Measurements from ENCODE around the gene MAN2C1.
A peak's percentile ranks its signal among the peaks of the same experiment; 100 is the strongest.
"Not testable (repeated sequence)": the region's sequence is repeated elsewhere in the genome, so short reads cannot be mapped to it uniquely, and the experiment has no call there.

The MAN2C1 gene

DNA sequence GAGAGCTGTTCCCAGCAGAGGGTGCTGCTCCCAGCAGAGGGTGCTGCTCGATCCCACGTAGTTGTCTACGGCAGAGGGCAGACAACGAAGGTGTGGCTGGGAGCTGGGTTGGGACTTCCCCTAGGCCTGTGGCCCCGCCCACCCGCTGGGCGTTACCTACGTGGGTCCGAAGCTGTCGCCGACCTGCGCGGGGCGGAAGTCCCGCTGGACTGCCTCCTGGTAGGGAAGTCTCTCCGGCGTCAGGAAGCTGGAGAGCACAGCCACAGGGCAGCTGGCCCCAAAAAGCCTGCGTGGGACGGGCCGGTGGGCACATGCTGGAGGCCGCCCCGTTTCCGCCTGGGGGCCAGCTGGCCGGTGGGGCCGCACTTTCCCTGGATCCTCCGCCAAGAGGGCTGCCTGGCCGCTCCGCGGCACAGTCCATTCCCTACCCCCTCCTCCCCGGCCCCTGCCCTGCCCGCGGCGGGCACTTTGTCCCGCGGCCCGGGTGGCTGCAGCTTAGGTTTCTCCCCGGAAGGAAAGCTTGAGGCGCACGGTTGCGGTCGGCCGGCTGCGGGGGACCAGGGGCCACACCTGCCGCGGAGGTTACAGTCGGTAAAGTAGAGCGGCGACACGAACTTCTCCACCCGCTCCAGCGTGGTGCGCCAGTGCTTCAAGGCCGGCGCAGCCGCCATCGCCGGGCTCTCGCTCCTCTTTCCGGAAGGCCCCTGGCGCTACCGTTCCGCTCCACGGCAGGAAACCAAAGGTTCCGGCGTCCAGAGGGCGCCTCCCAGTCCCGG is at the start of gene MAN2C1:
TSS of gene MAN2C1 (minus strand) at position 695 of the 776 bp plus-strand sequence. CDS start at position 671, 24 bp downstream.
- peak; percentile 98 for FAIRE-seq
- DNase-seq (ENCODE audit: low spot score) = peak; percentile 98

DNA sequence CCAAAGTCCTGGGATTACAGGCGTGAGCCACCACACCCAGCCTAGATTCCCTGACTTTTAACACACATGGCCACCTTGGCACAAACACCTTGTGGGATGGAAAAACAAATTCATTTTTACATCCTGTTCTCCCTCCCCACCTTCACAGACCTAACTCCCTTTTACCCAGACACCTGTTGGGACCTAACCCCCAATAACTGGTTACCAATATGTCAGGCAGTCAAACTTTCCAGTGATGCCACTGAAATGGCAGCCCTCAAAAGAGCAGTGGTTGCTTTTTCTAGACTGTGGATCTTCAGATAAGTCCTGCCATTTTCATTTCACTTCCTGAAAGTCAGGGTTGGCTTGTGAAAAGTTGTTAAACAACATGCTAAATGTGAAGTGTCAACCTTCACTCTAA is 48.2 kb upstream of the MAN2C1 start:
- FAIRE-seq = no peak
- no peak for DNase-seq (ENCODE audit: low spot score)

DNA sequence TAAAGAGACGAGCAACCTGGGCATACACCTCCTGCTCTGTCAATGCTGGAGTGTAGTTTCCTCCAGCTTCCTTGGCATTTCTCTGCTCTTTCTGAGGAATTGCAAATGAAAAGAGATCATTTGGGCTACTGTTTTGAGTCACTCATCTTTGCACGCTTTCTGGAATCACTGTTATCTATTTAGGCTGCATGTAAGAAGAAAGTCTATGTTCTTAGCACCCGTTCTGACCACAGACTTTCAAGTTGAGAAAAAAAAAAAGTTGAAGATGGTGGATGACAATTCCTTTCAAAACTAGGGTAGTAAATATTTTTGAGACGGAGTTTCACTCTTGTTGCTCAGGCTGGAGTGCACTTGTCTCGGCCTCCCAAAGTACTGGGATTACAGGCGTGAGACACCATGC is 41.8 kb upstream of the MAN2C1 start:
- DNase-seq (ENCODE audit: low spot score) (no peak), FAIRE-seq (no peak)

- no peak for DNase-seq (ENCODE audit: low spot score)
- FAIRE-seq = no peak
Measured at GRCh38 chr15:75407083-75407482, 38.7 kb upstream of the MAN2C1 start.

DNA sequence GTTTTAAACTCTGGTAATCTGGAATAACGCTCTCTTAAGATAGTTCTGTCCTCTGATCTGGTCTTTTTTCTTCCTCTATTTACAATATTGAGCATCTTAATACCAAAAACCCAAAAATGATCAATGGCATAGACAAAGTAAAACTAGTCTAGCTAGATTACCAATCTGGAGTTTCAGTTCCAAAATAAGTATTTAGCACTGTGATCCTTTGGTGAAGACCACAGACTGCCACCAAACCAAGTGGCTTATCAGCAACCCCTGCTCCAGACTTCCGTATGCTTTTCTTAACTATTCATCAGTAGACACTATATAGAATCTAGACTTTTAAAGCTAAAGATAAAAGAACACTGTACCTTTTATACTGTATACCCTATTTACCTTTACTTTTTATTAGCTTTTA is 35.5 kb upstream of the MAN2C1 start:
- FAIRE-seq = no peak
- DNase-seq (ENCODE audit: low spot score) = no peak

DNA sequence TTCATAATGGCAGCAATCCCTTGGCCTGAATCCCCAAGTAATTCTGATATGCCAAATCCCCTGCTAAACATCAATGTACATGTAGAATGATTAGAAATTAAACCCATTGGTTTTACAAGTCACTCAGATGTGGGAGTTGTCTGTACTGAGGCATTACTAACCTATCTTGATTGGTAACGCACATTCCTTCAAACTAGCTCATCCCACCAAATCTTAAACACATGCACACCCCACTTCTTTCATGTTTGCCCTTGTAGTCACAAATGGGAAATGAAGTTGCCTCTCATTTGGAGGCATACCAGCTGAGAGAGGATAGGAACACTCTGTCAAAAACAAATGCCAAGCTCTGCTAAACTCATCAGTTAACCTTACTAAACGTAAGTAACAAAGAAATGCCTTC is 29.1 kb upstream of the MAN2C1 start:
- DNase-seq (ENCODE audit: low spot score) (no peak), FAIRE-seq (no peak)

- FAIRE-seq (no peak), DNase-seq (ENCODE audit: low spot score) (no peak)
Measured at GRCh38 chr15:75389791-75390382, 21.5 kb upstream of the MAN2C1 start.

DNA sequence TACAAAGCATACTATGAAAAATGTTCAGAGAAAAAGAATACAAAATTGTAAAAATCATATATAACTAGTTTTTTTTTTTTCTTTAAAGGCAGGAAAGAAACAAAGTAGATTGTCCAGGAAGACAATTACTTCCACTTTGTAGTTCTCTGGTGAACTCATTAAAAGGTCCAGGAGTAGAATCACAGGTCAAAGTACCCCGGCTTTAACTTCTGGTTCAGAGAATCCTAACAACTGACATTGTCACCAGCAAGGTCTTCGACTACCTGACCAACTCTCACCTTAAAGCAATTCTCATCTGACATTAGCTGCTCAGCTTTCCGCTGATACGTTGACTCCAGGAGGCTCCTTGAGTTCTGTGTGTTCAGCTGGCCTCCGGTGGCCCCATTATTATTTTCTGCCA is 15.6 kb upstream of the MAN2C1 start:
- not testable (repeated sequence) for FAIRE-seq

GRCh38 chr15:75380773-75381172 is 12.4 kb upstream of the MAN2C1 start:
- FAIRE-seq = no peak
- DNase-seq (ENCODE audit: low spot score) = no peak

More for the DNA sequence above, 15.6 kb upstream of the MAN2C1 start:
- not testable (repeated sequence) for DNase-seq (ENCODE audit: low spot score)

DNA sequence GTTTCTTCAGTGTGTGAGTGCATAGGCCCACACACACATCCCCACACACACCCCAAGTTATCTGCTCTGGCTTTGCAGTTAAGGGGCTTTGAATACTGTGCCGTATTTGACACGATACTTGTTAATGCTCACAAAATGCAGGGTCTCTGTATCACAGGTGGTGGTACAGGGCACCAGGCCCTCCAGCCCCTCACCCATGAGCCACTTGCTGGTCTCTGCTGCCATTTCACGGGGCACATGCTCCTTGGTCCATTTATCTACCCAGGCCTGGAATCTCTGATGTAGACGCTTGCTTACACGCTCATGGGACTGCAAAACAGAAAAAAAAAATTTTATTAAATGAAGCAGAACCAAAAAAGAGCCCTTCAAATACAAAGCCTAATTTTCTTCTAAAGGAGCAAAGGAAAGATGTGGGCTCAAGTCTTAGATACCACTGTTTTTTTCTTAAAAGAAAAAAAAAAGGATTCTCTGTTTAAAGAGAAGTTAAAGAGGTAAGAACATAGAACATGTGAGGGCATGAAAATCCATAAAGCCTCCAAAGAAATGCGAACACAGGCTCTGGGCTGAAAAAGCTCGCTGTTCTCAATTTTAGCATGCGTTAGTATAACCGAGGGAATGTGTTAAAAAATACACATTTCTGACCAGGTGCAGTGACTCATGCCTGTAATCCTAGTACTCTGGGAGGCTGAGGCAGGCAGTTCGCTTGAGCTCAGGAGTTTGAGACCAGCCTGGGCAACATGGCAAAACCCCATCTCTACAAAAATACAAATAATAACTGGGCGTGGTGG is 3.7 kb upstream of the MAN2C1 start:
- FAIRE-seq = no peak
- DNase-seq (ENCODE audit: low spot score) = no peak

- DNase-seq (ENCODE audit: low spot score) (no peak), FAIRE-seq (no peak)
Measured at GRCh38 chr15:75371486-75371885, 3.1 kb upstream of the MAN2C1 start.

DNA sequence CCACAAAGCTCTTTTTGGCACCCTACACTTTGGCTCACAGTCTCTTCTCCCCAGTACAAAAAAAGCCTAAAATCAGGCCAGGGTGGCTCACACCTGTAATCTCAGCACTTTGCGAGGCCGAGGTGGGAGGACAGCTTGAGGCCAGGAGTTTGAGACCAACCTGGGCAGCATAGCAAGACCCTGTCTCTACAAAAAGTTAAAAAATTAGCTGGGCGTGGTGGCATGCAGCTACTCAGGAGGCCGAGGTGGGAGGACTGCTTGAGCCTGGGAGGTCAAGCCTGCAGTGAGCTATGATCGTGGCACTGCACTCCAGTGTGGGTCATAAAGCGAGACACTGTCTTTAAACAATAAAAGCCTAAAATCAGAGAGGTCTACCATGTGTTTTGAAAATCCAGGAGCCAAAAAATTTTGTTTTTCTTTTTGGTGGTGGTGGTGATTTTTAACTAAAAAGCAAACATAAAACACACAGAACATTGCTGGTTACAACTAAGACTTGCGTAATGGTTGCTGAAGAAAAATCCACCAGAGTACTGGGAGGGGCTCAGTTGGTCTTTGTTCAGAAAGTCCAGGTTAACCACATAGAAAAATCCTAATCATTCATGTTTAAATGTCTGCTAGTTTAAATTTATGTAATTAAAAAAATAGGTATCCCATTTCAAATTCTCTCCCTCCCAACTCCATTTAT is 1.6 kb upstream of the MAN2C1 start:
- DNase-seq (ENCODE audit: low spot score) (no peak), FAIRE-seq (no peak)

- DNase-seq (ENCODE audit: low spot score) (no peak), FAIRE-seq (no peak)
Measured at GRCh38 chr15:75368689-75369239, 357 bp upstream of the MAN2C1 start.

DNA sequence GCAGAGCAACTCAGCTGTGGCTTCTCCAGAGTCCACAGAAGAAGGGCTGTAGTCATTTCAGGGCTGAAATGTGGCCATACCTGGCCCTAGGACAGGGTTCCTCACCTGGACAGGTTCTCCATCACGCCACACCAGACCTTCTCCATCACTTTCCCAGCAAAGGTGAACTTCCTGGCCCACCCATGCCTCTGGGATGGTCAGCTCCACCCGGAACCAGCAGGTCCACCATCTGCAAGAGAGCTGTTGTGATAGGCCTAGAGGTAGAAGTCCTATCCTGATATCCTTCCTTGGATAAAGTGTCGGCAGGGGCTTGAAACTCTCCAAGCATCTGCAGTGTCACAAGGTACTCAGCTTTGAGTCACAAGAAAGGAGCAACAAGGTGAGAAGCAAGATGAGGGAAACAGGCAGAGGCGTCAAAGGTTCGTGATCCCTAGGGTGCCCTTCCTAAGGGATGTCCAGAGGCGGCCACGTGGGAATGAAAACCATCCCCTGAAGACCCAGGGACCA is 948 bp downstream of the MAN2C1 start:
- DNase-seq (ENCODE audit: low spot score) (no peak), FAIRE-seq (no peak)

DNA sequence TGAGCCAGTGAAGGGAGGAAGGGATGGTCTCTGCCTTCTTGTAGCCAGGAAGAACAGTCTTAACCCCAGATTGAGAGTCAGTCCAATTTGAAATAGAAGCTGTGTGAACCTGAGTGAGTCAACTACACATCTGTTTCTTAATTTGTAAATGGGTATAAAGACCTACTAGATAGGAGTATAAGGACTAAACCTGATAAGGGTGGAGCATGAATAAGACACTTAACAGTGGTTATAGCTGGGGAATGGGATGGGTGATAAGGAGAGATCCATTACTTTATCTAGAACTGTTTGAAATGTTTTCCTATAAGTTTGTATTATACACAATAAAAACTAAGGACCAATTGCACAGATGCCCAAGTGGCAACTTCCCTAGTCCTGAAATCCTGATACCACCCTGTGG is 1.4 kb downstream of the MAN2C1 start:
- DNase-seq (ENCODE audit: low spot score) (no peak), FAIRE-seq (no peak)

- FAIRE-seq = no peak
- no peak for DNase-seq (ENCODE audit: low spot score)
Measured at GRCh38 chr15:75366163-75366562, 2.2 kb downstream of the MAN2C1 start.

DNA sequence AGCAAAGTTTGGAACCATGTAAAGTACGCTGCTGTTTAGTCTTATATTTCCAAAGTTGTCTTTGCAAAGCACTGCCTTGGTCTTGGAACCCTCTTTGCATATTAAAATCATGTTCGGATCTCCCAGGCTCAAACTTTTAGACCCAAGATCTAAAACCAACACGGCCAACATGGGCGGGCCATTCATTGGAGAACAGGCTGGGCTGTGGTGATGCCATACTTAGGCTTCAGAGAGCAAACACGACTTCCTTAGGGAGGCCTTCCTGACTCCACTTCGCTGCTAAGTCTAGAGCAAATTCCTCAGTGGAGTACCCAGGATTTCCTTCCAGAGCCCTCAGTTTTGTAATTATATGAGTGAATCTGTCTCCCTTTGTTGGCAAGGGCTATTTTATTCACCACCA is 3.5 kb downstream of the MAN2C1 start:
- FAIRE-seq = no peak

DNA sequence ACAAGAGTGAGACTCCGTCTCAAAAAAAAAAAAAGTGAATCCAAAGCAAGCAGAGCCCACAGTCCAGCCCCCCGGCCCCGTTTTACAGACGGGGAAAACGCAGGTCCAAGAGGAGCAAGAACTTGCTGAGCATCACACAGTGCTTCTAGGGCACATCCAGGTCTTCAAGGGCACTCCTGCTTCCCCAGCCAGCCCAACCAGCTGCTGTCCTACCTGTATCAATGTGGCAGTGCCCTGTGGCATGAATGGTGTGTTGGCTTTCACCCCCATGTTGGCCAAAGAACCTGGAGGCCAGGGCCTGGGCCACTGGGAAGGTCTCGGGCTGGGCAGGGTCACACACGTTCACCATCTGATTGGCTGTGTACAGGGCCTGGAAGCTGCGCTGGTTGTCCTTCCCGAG is 4.6 kb downstream of the MAN2C1 start:
- no peak for FAIRE-seq

More for the DNA sequence above, 3.5 kb downstream of the MAN2C1 start:
- DNase-seq (ENCODE audit: low spot score) = no peak

GRCh38 chr15:75362642-75363249 is 5.7 kb downstream of the MAN2C1 start:
- no peak for DNase-seq (ENCODE audit: low spot score)
- FAIRE-seq = no peak

More for the DNA sequence above, 4.6 kb downstream of the MAN2C1 start:
- DNase-seq (ENCODE audit: low spot score) = no peak

DNA sequence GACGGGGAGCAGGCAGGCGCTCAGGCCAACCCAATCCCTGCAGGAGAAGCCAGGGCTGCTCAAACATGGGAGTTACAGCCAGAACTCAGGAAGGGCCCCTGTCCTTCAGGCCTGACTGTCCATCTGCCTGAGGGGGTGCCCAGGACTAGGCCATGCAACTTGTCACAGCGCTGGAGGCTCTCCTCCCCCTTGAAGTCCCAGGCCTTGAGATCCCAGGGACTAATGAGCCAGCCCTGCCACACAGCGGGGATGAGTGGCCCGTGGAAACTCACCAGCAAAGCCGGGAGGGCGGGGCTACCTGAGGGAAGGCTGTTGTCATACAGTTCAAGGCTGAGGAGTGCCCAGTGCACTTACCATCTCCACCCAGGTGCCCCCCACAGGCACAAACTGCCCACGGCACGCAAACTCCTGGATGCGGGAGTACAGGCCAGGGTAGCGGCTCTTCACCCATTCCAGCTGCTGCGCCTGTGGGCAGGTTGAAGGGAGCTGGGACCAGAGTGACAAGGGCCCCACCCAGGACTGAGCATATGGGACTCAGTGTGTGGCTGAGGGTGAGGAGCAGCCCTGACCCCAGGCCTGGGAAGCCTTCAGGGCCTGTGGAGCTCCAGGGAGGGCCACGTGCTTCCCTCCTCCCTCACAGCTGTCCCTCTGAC is 6.3 kb downstream of the MAN2C1 start:
- no peak for DNase-seq (ENCODE audit: low spot score)
- no peak for FAIRE-seq
